NCI-H1436 treated with DMSO at 0.1 percent for 48 hours (cell line): ENCODE results near the gene SERF1A.
"Not testable (repeated sequence)": the region's sequence is repeated elsewhere in the genome, so short reads cannot be mapped to it uniquely, and the experiment has no call there.

Source experiments
- DNase-seq: peaks from one replicate; lab custom pipeline; 2025; lab: John Stamatoyannopoulos, UW

The SERF1A gene

GRCh38 chr5:70900533-70901271, at the start of gene SERF1A:
Gene SERF1A, plus strand, starts transcription at chr5:70900669. Its CDS starts 201 bp downstream, at chr5:70900870.
- not testable (repeated sequence) for DNase-seq

- not testable (repeated sequence) for DNase-seq
Measured at GRCh38 chr5:70866778-70867177, 33.7 kb upstream of the SERF1A start.

GRCh38 chr5:70870626-70871025, 29.8 kb upstream of the SERF1A start:
- DNase-seq: not testable (repeated sequence)

- not testable (repeated sequence) for DNase-seq
Measured at GRCh38 chr5:70896076-70896475, 4.4 kb upstream of the SERF1A start.

GRCh38 chr5:70901272-70901571, 753 bp downstream of the SERF1A start:
- not testable (repeated sequence) for DNase-seq

- DNase-seq: not testable (repeated sequence)
Measured at GRCh38 chr5:70906624-70907023, 6.2 kb downstream of the SERF1A start.

GRCh38 chr5:70916829-70917228, 16.4 kb downstream of the SERF1A start:
- not testable (repeated sequence) for DNase-seq

- DNase-seq: not testable (repeated sequence)
Measured at GRCh38 chr5:70925211-70925562, 24.7 kb downstream of the SERF1A start.

GRCh38 chr5:70931709-70932368, 31.4 kb downstream of the SERF1A start:
- not testable (repeated sequence) for DNase-seq

GRCh38 chr5:70932560-70932959, 32.1 kb downstream of the SERF1A start:
- not testable (repeated sequence) for DNase-seq

GRCh38 chr5:70953068-70953467, 52.6 kb downstream of the SERF1A start:
- not testable (repeated sequence) for DNase-seq
